CMK (cell line): ENCODE measurements around the gene FAM124A.

Source experiments
- DNase-seq: peaks from one replicate; pipeline ENCODE4 v3.0.0-alpha.2; 2010; ENCODE audit warnings: low read depth

The FAM124A gene

GRCh38 chr13:51308781-51309180 lies 86.6 kb downstream of the FAM124A start:
- no peak for DNase-seq

- no peak for DNase-seq
Observed at GRCh38 chr13:51311231-51311630, 89.0 kb downstream of the FAM124A start.

DNA sequence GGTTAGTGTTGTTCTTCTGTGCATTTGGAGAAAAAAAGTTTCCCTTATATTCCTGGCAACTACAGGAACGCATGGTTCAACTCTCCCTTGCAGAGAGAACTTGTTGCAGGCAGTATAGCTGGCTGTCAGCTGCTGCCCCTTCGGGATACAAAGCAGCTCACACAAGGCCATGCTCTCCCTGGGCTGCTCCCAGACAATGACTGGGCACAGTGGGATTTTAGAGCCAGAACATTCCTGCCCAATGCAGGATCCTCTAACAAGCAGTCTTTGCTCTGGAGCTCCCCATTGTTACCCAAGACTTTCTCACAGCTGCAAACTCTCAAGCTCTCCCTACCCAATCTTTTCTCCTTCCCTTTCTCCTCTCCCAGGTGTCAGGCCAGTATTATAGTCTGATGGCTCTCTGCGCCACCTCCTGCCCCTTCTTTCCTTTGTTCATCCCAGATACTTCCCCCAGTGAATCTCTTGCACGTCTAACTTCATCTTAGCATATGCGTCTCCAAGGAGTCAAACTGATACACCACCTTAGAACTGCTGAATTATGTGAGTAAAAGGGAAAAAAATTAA lies 89.8 kb downstream of the FAM124A start:
- DNase-seq = no peak

- DNase-seq = no peak
Observed at GRCh38 chr13:51313619-51314018, 91.4 kb downstream of the FAM124A start.

DNA sequence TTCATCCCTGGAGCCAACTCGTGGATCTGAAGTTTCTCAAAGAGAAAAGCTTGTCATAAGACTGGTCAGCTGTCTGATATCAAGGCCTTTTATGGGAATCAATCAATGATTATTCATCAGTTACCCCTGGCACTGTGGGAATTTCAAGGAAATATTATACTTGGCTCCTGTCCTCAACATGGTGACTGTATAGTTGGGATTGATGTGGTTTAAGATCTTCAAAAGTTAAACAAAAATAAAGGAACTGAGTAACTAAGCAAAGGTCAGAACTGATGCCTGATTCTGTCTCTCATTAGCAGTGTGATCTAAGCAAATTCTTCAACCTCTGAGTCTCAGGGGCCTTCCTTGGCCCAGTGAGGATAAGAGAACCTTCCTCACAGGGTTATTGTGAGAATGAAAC lies 95.1 kb downstream of the FAM124A start:
- no peak for DNase-seq

- DNase-seq = no peak
Observed at GRCh38 chr13:51318015-51318414, 95.8 kb downstream of the FAM124A start.

- DNase-seq = no peak
Observed at GRCh38 chr13:51318876-51319275, 96.7 kb downstream of the FAM124A start.

GRCh38 chr13:51321836-51322235 lies 99.6 kb downstream of the FAM124A start:
- DNase-seq = no peak

GRCh38 chr13:51322826-51323225 lies 100.6 kb downstream of the FAM124A start:
- no peak for DNase-seq

- DNase-seq = no peak
Observed at GRCh38 chr13:51323824-51324511, 101.8 kb downstream of the FAM124A start.

DNA sequence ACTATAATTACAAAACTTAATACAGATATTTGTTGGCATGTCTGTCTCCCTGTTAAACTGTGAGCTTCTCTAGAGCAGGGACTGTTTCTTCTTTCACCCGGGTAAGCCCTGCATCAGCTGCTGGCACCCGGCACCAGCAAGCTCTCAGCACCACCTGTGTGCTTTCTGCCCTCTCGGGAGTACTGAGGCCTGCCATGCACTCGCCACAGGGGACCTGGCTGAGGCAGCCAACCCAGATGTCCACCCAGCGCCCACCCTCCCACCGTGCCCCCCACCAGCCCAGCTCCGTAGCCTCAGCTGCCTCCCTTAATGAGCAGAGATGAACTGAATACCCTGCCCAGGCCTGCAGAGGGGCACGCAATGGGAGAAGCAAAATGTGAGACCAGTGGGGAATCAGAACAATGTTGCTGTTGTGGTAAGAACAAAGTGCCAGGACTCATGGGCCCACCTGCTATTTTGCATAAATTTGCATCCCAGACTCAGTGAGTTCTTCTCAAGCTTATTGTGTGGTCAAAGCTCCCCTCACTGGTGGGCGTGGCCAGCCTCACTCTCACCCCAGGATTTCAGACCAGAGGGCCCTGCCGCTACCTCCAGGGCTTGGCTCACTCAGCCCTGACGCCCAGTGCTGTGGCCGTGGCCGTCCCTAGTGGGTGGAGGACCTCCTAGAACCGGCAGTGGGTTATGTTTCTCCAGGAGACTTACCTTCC lies 102.7 kb downstream of the FAM124A start:
- no peak for DNase-seq

- no peak for DNase-seq
Observed at GRCh38 chr13:51325837-51326236, 103.6 kb downstream of the FAM124A start.

- DNase-seq = no peak
Observed at GRCh38 chr13:51326777-51327176, 104.6 kb downstream of the FAM124A start.

GRCh38 chr13:51327961-51328360 lies 105.8 kb downstream of the FAM124A start:
- DNase-seq = no peak

DNA sequence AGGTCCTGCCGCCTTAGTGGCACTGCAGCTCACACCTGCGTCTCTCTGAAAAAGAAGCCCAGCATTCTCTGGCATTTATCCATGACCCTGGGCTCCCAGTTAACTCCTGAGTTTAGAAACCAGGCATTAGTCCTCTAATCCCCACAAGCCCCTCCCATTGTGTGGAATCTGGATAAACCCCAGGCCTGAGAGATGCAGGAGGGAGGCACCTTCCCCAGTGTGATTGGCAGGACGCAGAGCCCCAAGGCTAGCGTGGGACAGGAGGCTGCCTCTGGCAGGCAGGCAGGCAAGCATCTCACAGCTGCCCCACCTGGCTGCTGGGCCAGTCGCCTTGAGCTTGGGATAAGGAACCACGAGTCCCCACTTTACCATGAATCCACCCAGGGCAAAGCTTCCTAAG lies 106.3 kb downstream of the FAM124A start:
- DNase-seq = no peak

- no peak for DNase-seq
Observed at GRCh38 chr13:51329606-51330005, 107.4 kb downstream of the FAM124A start.

GRCh38 chr13:51330791-51331190 lies 108.6 kb downstream of the FAM124A start:
- no peak for DNase-seq

DNA sequence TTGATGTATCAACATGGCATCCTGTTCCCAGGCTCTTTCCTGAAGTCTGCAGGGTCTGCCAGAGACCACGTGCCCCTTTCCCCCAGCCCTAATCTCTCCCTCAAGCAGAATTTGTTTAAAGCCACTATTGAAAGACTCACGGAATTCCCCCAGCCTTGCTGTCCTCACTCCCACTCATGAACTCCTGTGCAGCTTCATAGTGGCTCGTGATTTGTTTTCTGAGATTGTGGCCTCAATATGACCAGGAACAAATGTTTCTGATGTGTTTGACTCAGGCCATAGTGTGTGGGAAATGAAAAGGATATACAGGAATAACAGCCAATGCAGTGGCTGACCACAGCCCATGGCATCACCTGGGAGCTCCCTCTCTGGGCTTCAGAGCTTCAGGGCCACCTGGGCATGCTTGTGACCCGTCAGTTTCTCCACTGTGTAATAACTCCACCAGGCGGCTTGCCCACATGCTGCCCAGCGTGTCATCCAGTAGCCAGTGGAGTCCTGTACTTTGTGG lies 109.2 kb downstream of the FAM124A start:
- DNase-seq = no peak

DNA sequence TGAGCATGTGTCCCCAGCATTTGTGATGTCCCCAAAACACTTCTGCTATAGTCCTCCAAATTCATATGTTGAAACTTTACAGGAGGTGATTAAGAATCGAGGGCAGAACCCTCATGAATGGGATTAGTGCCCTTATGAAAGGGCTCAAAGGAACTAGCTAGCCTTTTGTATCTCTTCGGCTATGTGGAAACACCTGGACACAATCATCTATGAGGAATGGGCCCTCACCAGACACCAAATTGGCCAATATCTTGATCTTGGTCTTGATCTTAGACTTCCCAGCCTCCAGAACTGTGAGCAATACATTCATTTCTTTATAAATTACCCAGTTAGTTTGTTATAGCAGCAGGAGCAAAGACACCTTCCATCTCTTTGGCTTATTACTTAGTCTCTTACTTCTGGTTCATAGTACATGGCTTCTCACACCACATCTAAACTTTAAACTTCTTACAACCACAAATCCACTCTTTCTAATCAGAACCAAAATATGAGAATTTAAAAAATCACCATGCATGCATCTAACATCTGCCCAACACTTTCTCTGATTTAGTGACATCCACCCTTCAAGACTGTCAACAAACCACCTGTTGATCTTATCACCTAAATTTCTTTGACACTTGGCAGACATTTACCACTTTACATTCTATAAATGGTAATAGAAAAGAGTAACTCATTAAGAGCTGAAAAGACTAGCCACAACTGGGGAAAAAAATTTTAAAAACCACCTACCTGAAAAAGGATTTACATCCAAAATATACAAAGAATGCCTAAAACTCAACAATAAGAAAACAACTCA lies 110.6 kb downstream of the FAM124A start:
- DNase-seq = no peak

GRCh38 chr13:51333421-51333820 lies 111.2 kb downstream of the FAM124A start:
- no peak for DNase-seq

GRCh38 chr13:51333826-51334225 lies 111.6 kb downstream of the FAM124A start:
- DNase-seq = no peak
